KMS-11 (cell line): ENCODE data around the gene CBR4.
A peak's percentile ranks its signal among the peaks of the same experiment; 100 is the strongest.

Experiments
- H2AFZ ChIP-seq: fragments of 200-600 bp; sonication (generic); 2 replicates; pipeline ENCODE4 v1.6.1; 2016; ENCODE audit warnings: antibody characterized with exemption, mixed run types, low read depth
- H3K27ac ChIP-seq: fragments of 200-600 bp; sonication (generic); 2 replicates; pipeline ENCODE4 v1.6.1; 2016; ENCODE audit warnings: mild to moderate bottlenecking, mixed run types
- H3K27me3 ChIP-seq: fragments of 200-600 bp; sonication (generic); 2 replicates; pipeline ENCODE4 v1.6.1; 2017; ENCODE audit warnings: mild to moderate bottlenecking, low read depth, mixed run types, moderate library complexity; ENCODE audit not compliant: insufficient read depth
- H3K36me3 ChIP-seq: fragments of 200-600 bp; sonication (generic); 2 replicates; pipeline ENCODE4 v1.6.1; 2017; ENCODE audit warnings: mild to moderate bottlenecking, mixed run types; ENCODE audit not compliant: insufficient read depth
- H3K4me1 ChIP-seq: fragments of 200-600 bp; sonication (generic); 2 replicates; pipeline ENCODE4 v1.6.1; 2016; ENCODE audit warnings: mild to moderate bottlenecking, low read depth, mixed run types; ENCODE audit not compliant: poor library complexity, severe bottlenecking
- H3K4me2 ChIP-seq: fragments of 200-600 bp; sonication (generic); 2 replicates; pipeline ENCODE4 v1.7.0; 2016; ENCODE audit warnings: mild to moderate bottlenecking, mixed run types
- H3K4me3 ChIP-seq: fragments of 200-600 bp; sonication (generic); IDR thresholded peaks from 2 replicates; pipeline ENCODE4 v1.6.1; 2017; ENCODE audit warnings: low read depth, low read length, mixed read lengths; ENCODE audit not compliant: insufficient read depth
- H3K79me2 ChIP-seq: fragments of 200-600 bp; sonication (generic); 2 replicates; pipeline ENCODE4 v1.6.1; 2016; ENCODE audit warnings: low read depth, mixed run types; ENCODE audit not compliant: insufficient read depth
- H3K9ac ChIP-seq: fragments of 200-600 bp; sonication (generic); 2 replicates; pipeline ENCODE4 v1.6.1; 2016; ENCODE audit warnings: mild to moderate bottlenecking, mixed run types
- H4K20me1 ChIP-seq: fragments of 200-600 bp; sonication (generic); 2 replicates; pipeline ENCODE4 v1.6.1; 2016; ENCODE audit warnings: mild to moderate bottlenecking, mixed run types; ENCODE audit not compliant: insufficient read depth
- TF ChIP-seq, protein P1 (sequence below): fragments of 200-600 bp; sonication (generic); conservative IDR thresholded peaks from 2 replicates; pipeline ENCODE4 v1.6.1; 2017; ENCODE audit warnings: low read depth, mild to moderate bottlenecking, antibody characterized with exemption, low read length, moderate library complexity, mixed read lengths

CBR4 gene

DNA sequence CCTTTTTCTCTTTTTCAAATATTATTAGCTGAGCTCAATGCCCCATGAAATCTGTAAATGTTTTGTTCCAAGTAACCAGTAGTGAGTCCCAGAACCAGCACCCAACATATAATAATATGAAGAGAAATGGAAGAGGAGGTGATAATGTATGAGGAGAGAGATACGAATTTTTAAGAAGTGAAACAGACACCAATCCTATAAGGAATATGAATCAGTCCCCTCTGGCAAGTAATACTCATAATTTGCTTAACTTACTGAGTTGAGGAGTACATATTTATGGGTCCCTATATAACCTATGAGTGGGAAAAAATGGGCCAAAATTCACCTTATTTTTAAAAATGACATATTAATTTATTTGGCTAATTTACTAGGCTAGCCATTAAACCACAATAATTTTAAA lies 8.4 kb upstream of the CBR4 start:
- Histone ChIP-seq H3K27ac (no peak overlapping the region), H4K20me1 (no peaks in the 10 kb centered on the region), H3K4me3 (no peak overlapping the region), H3K4me2 (no peak overlapping the region), H3K27me3 (no peaks in the 10 kb centered on the region), H3K9ac (no peak overlapping the region), H3K79me2 (no peaks in the 10 kb centered on the region), H3K36me3 (no peaks in the 10 kb centered on the region), H2AFZ (no peak overlapping the region), H3K4me1 (peaks cover 37% of the 10 kb centered on the region)
- TF ChIP-seq, protein P1, sequence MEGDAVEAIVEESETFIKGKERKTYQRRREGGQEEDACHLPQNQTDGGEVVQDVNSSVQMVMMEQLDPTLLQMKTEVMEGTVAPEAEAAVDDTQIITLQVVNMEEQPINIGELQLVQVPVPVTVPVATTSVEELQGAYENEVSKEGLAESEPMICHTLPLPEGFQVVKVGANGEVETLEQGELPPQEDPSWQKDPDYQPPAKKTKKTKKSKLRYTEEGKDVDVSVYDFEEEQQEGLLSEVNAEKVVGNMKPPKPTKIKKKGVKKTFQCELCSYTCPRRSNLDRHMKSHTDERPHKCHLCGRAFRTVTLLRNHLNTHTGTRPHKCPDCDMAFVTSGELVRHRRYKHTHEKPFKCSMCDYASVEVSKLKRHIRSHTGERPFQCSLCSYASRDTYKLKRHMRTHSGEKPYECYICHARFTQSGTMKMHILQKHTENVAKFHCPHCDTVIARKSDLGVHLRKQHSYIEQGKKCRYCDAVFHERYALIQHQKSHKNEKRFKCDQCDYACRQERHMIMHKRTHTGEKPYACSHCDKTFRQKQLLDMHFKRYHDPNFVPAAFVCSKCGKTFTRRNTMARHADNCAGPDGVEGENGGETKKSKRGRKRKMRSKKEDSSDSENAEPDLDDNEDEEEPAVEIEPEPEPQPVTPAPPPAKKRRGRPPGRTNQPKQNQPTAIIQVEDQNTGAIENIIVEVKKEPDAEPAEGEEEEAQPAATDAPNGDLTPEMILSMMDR: no peak

DNA sequence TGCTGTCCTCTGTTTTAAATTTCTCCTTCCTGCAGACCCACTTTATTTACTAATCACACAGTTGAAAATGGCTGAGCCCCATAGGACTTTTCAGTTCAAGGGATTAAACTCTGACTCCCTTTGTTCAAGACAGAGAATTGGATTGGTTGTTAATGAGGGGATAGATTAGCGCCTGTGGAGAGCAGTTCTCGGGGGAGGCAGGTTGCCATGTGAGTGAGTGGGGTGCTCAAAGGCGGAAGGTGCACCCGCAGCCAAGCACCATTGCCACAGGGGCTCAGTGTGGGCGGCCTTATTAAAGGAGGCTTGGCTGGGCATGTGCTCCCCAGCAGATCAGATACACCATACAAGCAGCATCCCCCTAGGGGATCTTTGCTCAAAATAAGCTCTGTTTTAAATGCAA lies 7.9 kb upstream of the CBR4 start:
- Histone ChIP-seq H4K20me1 (no peaks in the 10 kb centered on the region), H3K9ac (no peak overlapping the region), H3K4me1 (peaks cover 37% of the 10 kb centered on the region), H3K36me3 (no peaks in the 10 kb centered on the region), H2AFZ (no peak overlapping the region), H3K4me3 (no peak overlapping the region), H3K4me2 (no peak overlapping the region), H3K27ac (no peak overlapping the region), H3K27me3 (no peaks in the 10 kb centered on the region), H3K79me2 (no peaks in the 10 kb centered on the region)
- TF ChIP-seq, protein P1: no peak

DNA sequence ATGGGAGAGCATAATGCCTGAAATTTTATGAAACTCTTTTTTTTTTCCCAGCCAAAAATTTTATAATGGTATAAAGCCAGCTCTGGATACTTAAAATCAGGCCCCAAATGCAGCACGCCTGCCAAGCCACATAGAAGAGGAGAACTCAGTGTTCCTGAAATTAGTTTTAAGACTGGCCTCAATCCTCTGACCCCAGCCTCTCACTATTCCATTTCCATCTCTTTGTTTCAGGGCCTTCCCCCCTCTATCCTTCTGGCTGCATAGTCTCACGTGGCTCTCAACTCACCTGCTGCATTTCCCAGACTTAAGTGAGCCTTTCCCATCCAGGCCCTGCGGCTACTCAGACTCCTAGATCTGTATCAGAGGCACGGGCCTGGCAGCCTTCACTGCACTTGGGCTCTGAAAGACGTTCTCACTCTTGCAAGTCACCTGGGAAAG lies 5.2 kb upstream of the CBR4 start:
- H3K4me3 ChIP-seq: no peak overlapping the region
- H3K4me2 ChIP-seq: peak overlapping the region; percentile 87
- H3K4me1 ChIP-seq: peaks cover 44% of the 10 kb centered on the region
- no peaks in the 10 kb centered on the region for H3K27me3 ChIP-seq
- H4K20me1 ChIP-seq: no peaks in the 10 kb centered on the region
- peak overlapping the region; percentile 99 for H2AFZ ChIP-seq
- H3K79me2 ChIP-seq: no peaks in the 10 kb centered on the region
- H3K9ac ChIP-seq: peak overlapping the region; percentile 49
- H3K36me3 ChIP-seq: no peaks in the 10 kb centered on the region
- TF ChIP-seq, protein P1: no peak
- peak overlapping the region; percentile 86 for H3K27ac ChIP-seq

DNA sequence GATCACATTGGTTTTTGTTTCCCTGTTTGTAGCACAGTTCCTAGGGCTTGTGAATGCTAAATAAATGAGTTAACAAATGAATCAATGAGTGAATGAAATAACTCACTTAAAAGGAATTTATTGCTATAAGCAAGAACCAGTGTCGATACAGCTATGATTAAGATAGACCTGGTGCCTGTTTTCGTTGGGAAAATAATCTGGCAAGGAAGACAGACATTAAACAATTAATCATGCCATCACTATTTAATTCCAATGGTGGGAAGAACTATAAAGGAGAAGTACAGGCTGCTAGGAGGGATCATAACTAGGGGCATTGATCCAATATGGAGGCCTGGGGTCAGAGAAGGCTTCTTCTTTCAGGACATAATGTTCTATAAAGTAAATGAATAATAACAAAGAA lies 4.5 kb upstream of the CBR4 start:
- Histone ChIP-seq H3K4me3 (no peak overlapping the region), H4K20me1 (no peaks in the 10 kb centered on the region), H3K4me2 (0 out of 2 replicates have a peak overlapping the region, but pooled peaks have one; percentile 17), H3K9ac (no peak overlapping the region), H2AFZ (no peak overlapping the region), H3K27ac (peak overlapping the region; percentile 86; the same call in 1 of the 2 replicates), H3K27me3 (no peaks in the 10 kb centered on the region), H3K4me1 (peaks cover 44% of the 10 kb centered on the region), H3K79me2 (no peaks in the 10 kb centered on the region), H3K36me3 (no peaks in the 10 kb centered on the region)
- TF ChIP-seq, protein P1: no peak
